Measurements from ENCODE around the gene TEKTIP1. TPM values are rescaled to one million over a fixed set of nuclear protein-coding genes. Genes with fewer than 3 reads are reported as not detected.
A peak's percentile ranks its signal among the peaks of the same experiment; 100 is the strongest.

Gene TEKTIP1
- total and polyA plus RNA-seq, 2 donors (not counting 1 experiment from before 2014, with no cell fraction given) = 6.3 to 17.3 TPM

- DNase-seq (peak; percentile 58), ATAC-seq (ENCODE audit: low read depth) (no peak)
- Histone ChIP-seq H3K27ac (ENCODE audit: low read length in 2 of 2) (peak overlapping the region; percentile 12 to 87), H3K4me2 (replicated peaks; ENCODE audit: low read depth, low read length, poor library complexity, severe bottlenecking) (peak overlapping the region; percentile 93), H3K9me3 (ENCODE audit: control extremely low read depth in 1 of 3, control insufficient read depth in 2 of 3, insufficient read depth in 1 of 3, low read length in 2 of 3) (no peaks in the 10 kb centered on the region), H4K20me1 (ENCODE audit: control insufficient read depth, insufficient read depth, low read length, poor library complexity, severe bottlenecking) (peaks cover 28% of the 10 kb centered on the region), H3K4me1 (ENCODE audit: control insufficient read depth in 2 of 2, insufficient read depth in 2 of 2, low read length in 2 of 2) (peaks cover 42 to 58% of the 10 kb centered on the region in 2 donors), H3K9ac (ENCODE audit: low read length) (peak overlapping the region; percentile 31), H3K27me3 (replicated peaks in 1 of 4; ENCODE audit: control extremely low read depth in 1 of 4, control insufficient read depth in 3 of 4, insufficient read depth in 4 of 4, low read length in 3 of 4) (no peaks in the 10 kb centered on the region), H3K79me2 (ENCODE audit: control insufficient read depth, insufficient read depth, low read length) (peaks cover 59% of the 10 kb centered on the region), H3K4me3 (ENCODE audit: control extremely low read depth in 1 of 5, extremely low read depth in 1 of 5, insufficient read depth in 1 of 5, low read depth in 2 of 5, low read length in 4 of 5) (peak overlapping the region in 2 of 5 experiments; percentile 15 to 18), H3K36me3 (replicated peaks in 1 of 2; ENCODE audit: control extremely low read depth in 1 of 2, control insufficient read depth in 1 of 2, extremely low read depth in 1 of 2, insufficient read depth in 2 of 2, low read length in 1 of 2) (peaks cover 0 to 3% of the 10 kb centered on the region in 2 experiments), H2AFZ (ENCODE audit: insufficient read depth, low read depth, low read length, poor library complexity, severe bottlenecking) (peak overlapping the region; percentile 21)
- intact Hi-C loops (cut with micrococcal nuclease) = loop anchor here (5.0 kb wide), 3 partner anchors 37 to 208 kb away; partner anchors contain the start of genes APBA3, MRPL54 and TBXA2R
- WGBS (ENCODE audit: insufficient coverage) = 48% methylated on average over 14 of the region's 21 CpGs
- TF ChIP-seq EZH2 (IDR thresholded peaks at IDR 0.05; ENCODE audit: borderline replicate concordance, insufficient read depth, low read depth, low read length, poor library complexity, severe bottlenecking) = no peak
- no peak for TF ChIP-seq CTCF (IDR thresholded peaks at IDR 0.05)
- Mint-ChIP-seq H3K27me3 (no peaks in the 10 kb centered on the region), H3K4me1 (peaks cover 51% of the 10 kb centered on the region), H3K4me3 (peak overlapping the region; percentile 99), H3K27ac (peak overlapping the region; percentile 96), H3K9me3 (ENCODE audit: insufficient read depth) (no peaks in the 10 kb centered on the region)
- POLR2A ChIA-PET = interaction anchor here (0.6 to 0.7 kb wide), 2 partner anchors 431 to 522 kb away, joined by 8 to 9 read pairs; partner anchors contain the start of gene EEF2
- CTCF ChIA-PET = interaction anchor here (0.7 to 1.8 kb wide), 6 partner anchors 10 to 55 kb away, joined by 3 to 11 read pairs (median 4); no protein-coding TSS in a partner anchor
These were observed 15.5 kb downstream of the TEKTIP1 start for GRCh38 chr19:3554254-3555083.

Measured in B cell (primary cell).